Measurements from ENCODE around the gene MOV10.

MOV10 gene

GRCh38 chr1:112675728-112676381 is 1.4 kb downstream of the MOV10 start:
- no peak for DNase-seq

- DNase-seq, result no peak
Observed at GRCh38 chr1:112676543-112676942, 2.1 kb downstream of the MOV10 start.

- DNase-seq, result no peak
Observed at GRCh38 chr1:112677501-112677900, 3.0 kb downstream of the MOV10 start.

- no peak for DNase-seq
Observed at GRCh38 chr1:112678605-112679004, 4.1 kb downstream of the MOV10 start.

GRCh38 chr1:112685913-112686312 is 11.5 kb downstream of the MOV10 start:
- DNase-seq, result no peak

- no peak for DNase-seq
Observed at GRCh38 chr1:112686417-112686816, 12.0 kb downstream of the MOV10 start.

GRCh38 chr1:112686835-112687234 is 12.4 kb downstream of the MOV10 start:
- no peak for DNase-seq

- no peak for DNase-seq
Observed at GRCh38 chr1:112687361-112687760, 12.9 kb downstream of the MOV10 start.

GRCh38 chr1:112687785-112688496 is 13.5 kb downstream of the MOV10 start:
- DNase-seq, result no peak

GRCh38 chr1:112688781-112689193 is 14.3 kb downstream of the MOV10 start:
- no peak for DNase-seq

- no peak for DNase-seq
Observed at GRCh38 chr1:112689196-112689841, 14.9 kb downstream of the MOV10 start.

- no peak for DNase-seq
Observed at GRCh38 chr1:112689842-112690237, 15.4 kb downstream of the MOV10 start.

- no peak for DNase-seq
Observed at GRCh38 chr1:112692681-112693080, 18.2 kb downstream of the MOV10 start.

GRCh38 chr1:112693821-112694220 is 19.4 kb downstream of the MOV10 start:
- DNase-seq, result no peak

GRCh38 chr1:112694363-112694929 is 20.0 kb downstream of the MOV10 start:
- DNase-seq, result no peak

- DNase-seq, result no peak
Observed at GRCh38 chr1:112695276-112695675, 20.8 kb downstream of the MOV10 start.

- no peak for DNase-seq
Observed at GRCh38 chr1:112696578-112697314, 22.3 kb downstream of the MOV10 start.

GRCh38 chr1:112697781-112698201 is 23.3 kb downstream of the MOV10 start:
- DNase-seq, result no peak

GRCh38 chr1:112698366-112699310 is 24.2 kb downstream of the MOV10 start:
- no peak for DNase-seq

GRCh38 chr1:112699425-112700144 is 25.1 kb downstream of the MOV10 start:
- no peak for DNase-seq

All from GF-D8 (cell line).